22Rv1 (cell line): ENCODE measurements around the gene RPTOR.

Source experiments
- ZFX ChIP-seq: fragments of 450-650 bp; IDR thresholded peaks from 2 replicates; pipeline ENCODE4 v1.6.1; 2017; ENCODE audit warnings: antibody characterized with exemption, borderline replicate concordance
- TF ChIP-seq, protein P1 (sequence below): fragments of 450-650 bp; IDR thresholded peaks from 2 replicates; pipeline ENCODE4 v1.5.1; 2017; ENCODE audit warnings: mild to moderate bottlenecking

DNA sequence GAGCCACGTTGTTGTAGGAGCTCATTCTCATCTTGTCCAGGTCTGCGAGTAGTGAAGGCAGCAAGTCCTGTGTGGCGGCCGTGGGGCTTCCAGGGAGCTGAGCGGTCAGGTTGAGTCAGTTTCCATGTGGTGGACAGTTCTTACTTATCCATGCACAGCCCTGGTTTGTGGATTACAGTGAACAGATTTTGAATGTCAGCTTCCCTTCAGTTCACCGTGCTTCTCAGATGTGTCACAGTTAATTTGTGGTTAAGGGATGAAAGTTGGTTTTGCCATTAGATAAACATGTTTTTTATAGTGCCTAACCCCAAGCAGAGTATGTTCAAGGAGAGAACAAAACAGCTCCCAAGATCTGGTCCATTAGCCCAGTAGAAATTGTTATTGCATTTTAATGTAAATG, 103.1 kb downstream of the RPTOR start:
- TF ChIP-seq, protein P1, sequence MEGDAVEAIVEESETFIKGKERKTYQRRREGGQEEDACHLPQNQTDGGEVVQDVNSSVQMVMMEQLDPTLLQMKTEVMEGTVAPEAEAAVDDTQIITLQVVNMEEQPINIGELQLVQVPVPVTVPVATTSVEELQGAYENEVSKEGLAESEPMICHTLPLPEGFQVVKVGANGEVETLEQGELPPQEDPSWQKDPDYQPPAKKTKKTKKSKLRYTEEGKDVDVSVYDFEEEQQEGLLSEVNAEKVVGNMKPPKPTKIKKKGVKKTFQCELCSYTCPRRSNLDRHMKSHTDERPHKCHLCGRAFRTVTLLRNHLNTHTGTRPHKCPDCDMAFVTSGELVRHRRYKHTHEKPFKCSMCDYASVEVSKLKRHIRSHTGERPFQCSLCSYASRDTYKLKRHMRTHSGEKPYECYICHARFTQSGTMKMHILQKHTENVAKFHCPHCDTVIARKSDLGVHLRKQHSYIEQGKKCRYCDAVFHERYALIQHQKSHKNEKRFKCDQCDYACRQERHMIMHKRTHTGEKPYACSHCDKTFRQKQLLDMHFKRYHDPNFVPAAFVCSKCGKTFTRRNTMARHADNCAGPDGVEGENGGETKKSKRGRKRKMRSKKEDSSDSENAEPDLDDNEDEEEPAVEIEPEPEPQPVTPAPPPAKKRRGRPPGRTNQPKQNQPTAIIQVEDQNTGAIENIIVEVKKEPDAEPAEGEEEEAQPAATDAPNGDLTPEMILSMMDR: no peak
- TF ChIP-seq ZFX: no peak
